Thyroid gland (tissue), 4 donors: ENCODE measurements around the gene PRDM2. TPM values are rescaled to one million over a fixed set of nuclear protein-coding genes. Genes with fewer than 3 reads are reported as not detected.

ENCODE experiments used
- DNase-seq, 2 donors: peaks; one replicate each; pipeline ENCODE4 v3.0.0-alpha.2; 2019
- H3K27ac ChIP-seq, 3 donors: fragments of 200-600 bp; sonication (generic); 1 replicate in 2 of 3; 2 replicates in 1 of 3; pipeline ENCODE4 v1.5.1; 2016 to 2019; ENCODE audit warnings: mild to moderate bottlenecking in 1 of 3, moderate library complexity in 1 of 3
- H3K27me3 ChIP-seq: fragments of 200-600 bp; sonication (generic); one replicate; pipeline ENCODE4 v1.5.1; 2019
- H3K36me3 ChIP-seq, 2 donors: fragments of 200-600 bp; sonication (generic); one replicate each; pipeline ENCODE4 v1.5.1; 2016 to 2019
- H3K4me1 ChIP-seq, 2 donors: fragments of 200-600 bp; sonication (generic); one replicate each; pipeline ENCODE4 v1.5.1; 2017 to 2019
- H3K4me3 ChIP-seq, 3 donors: fragments of 200-600 bp; sonication (generic); replicated peaks in 1 of 3; 1 replicate in 2 of 3; 2 replicates in 1 of 3; pipeline ENCODE4 v1.5.1; 2016; ENCODE audit warnings: mild to moderate bottlenecking in 1 of 3
- H3K9me3 ChIP-seq: fragments of 200-600 bp; sonication (generic); one replicate; pipeline ENCODE4 v1.5.1; 2017
- POLR2A ChIP-seq, 2 donors: fragments of 450-650 bp; IDR thresholded peaks; one replicate each; pipeline ENCODE4 v1.6.1; 2017; ENCODE audit warnings: antibody characterized with exemption in 2 of 2, mild to moderate bottlenecking in 2 of 2, moderate library complexity in 1 of 2
- WGBS, 2 donors: methylation state at CpG; one replicate each; pipeline ENCODE4 v1.1.5; 2017; 5-methylcytosine and 5-hydroxymethylcytosine counted together
- intact Hi-C: fragments of 100-400 bp; cut with DNase I; formaldehyde crosslinking; loops from one replicate; pipeline ENCODE4 v1.15.1; 2023
- total RNA-seq, 4 donors: library from RNA; depleted of rRNA; stranded (reverse); fragments of >200 nt; gene quantifications; one replicate each; pipeline ENCODE4 v1.2.3, GENCODE V29; 2016
- TF ChIP-seq, protein P1 (sequence below), 6 experiments: fragments of 200-600 bp in 3 of 6; fragments of 450-650 bp in 3 of 6; sonication (generic) in 3 of 6; IDR thresholded peaks; one replicate each; pipeline ENCODE4 v1.5.1; 2016 to 2019; ENCODE audit warnings: antibody characterized with exemption in 6 of 6, mild to moderate bottlenecking in 2 of 6, inconsistent platforms in 1 of 6, moderate library complexity in 1 of 6

The PRDM2 gene
- total RNA-seq, 4 donors from 2014 or later = 39.5 to 63.9 (median 45.4) TPM

GRCh38 chr1:13757693-13758092 is 57.7 kb downstream of the PRDM2 start:
- Histone ChIP-seq H3K9me3 (no peaks in the 10 kb centered on the region), H3K27ac (peak overlapping the region; percentile 88 to 96 (median 93)), H3K4me3 (no peak overlapping the region), H3K27me3 (no peaks in the 10 kb centered on the region), H3K36me3 (no peaks in the 10 kb centered on the region), H3K4me1 (peaks cover 79 to 80% of the 10 kb centered on the region in 2 donors)
- intact Hi-C loops = no loop called here
- 75 to 77% methylated on average over 2 of the region's 2 CpGs for WGBS, 2 donors
- no peak for DNase-seq
- TF ChIP-seq, protein P1, sequence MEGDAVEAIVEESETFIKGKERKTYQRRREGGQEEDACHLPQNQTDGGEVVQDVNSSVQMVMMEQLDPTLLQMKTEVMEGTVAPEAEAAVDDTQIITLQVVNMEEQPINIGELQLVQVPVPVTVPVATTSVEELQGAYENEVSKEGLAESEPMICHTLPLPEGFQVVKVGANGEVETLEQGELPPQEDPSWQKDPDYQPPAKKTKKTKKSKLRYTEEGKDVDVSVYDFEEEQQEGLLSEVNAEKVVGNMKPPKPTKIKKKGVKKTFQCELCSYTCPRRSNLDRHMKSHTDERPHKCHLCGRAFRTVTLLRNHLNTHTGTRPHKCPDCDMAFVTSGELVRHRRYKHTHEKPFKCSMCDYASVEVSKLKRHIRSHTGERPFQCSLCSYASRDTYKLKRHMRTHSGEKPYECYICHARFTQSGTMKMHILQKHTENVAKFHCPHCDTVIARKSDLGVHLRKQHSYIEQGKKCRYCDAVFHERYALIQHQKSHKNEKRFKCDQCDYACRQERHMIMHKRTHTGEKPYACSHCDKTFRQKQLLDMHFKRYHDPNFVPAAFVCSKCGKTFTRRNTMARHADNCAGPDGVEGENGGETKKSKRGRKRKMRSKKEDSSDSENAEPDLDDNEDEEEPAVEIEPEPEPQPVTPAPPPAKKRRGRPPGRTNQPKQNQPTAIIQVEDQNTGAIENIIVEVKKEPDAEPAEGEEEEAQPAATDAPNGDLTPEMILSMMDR (IDR thresholded peaks at IDR 0.05) = no peak
- peak in 1 of 2 donors; percentile 25 for TF ChIP-seq POLR2A (IDR thresholded peaks at IDR 0.05)

DNA sequence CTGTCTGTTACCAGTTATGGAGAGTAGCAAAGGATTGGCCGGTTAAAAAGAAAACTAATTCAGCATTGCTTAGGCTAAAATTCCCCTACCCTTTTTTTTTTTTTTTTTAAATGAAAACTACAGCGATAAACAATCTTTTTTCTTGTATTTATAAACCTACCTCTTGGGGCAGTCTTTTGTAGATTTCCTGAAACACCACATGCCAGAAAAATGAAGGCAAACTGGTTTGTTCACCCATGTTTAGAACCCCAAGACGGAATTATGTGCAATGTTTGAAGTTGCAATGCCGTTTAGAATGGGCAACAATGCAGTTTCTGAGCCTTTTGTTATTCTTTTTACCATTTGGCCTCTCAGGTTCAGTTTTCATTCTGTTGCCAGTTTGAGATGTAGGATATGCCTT is 59.1 kb downstream of the PRDM2 start:
- Histone ChIP-seq H3K4me3 (no peak overlapping the region), H3K27ac (peak overlapping the region; percentile 88 to 96 (median 93)), H3K4me1 (peaks cover 78 to 82% of the 10 kb centered on the region in 2 donors), H3K36me3 (no peaks in the 10 kb centered on the region), H3K27me3 (no peaks in the 10 kb centered on the region), H3K9me3 (no peaks in the 10 kb centered on the region)
- intact Hi-C loops = no loop called here
- DNase-seq = peak; percentile 28 to 41
- WGBS, 2 donors = 29 to 32% methylated on average over 4 of the region's 4 CpGs
- TF ChIP-seq POLR2A (IDR thresholded peaks at IDR 0.05) = peak in 1 of 2 donors; percentile 49
- TF ChIP-seq, protein P1 (IDR thresholded peaks at IDR 0.05) = peak in 3 of 6 experiments; percentile 22 to 41 (median 33)

DNA sequence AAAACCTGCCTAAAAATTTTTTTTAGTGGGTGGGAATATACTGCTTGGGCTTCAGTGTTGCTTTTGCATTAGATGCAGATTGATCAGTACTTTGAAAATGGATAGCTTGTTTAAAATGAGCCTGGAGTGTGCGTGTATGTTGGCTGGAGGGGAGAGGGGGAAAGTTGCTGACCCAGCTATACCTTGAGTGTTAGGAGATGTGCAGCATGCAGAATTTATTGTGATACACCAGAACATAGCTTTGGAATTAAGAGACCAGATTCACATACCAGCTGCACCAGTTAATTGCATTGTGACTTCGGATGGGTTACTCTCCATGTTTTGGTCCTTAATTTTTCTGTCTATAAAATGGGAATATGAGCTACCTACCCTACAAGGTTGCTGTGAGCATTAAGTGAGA is 60.4 kb downstream of the PRDM2 start:
- Histone ChIP-seq H3K4me3 (no peak overlapping the region), H3K9me3 (no peaks in the 10 kb centered on the region), H3K36me3 (no peaks in the 10 kb centered on the region), H3K27ac (peak overlapping the region; percentile 88 to 96 (median 93)), H3K4me1 (peaks cover 83 to 85% of the 10 kb centered on the region in 2 donors), H3K27me3 (no peaks in the 10 kb centered on the region)
- intact Hi-C loops = no loop called here
- 79 to 89% methylated on average over 2 of the region's 2 CpGs for WGBS, 2 donors
- DNase-seq = no peak
- no peak for TF ChIP-seq POLR2A (IDR thresholded peaks at IDR 0.05)
- TF ChIP-seq, protein P1 (IDR thresholded peaks at IDR 0.05) = no peak

DNA sequence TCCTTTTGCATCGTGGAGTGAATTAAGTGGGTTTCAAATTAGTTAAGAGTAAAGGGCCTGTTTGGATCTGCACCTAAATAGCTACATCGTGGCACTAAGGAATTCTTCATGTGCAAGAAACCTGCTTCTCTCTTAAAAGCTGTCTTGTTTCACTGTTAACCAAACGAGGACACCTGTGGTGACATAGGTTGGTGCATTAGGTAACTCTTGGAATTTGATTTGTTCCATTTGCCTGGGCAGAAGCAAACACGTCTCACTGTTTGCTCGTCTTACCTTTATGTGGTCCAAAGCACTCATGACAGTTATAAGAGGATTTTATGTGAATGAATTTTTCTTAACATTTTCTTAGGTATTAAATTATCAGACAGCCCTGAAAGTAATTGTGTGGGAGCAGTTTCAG is 60.9 kb downstream of the PRDM2 start:
- H3K27me3 ChIP-seq = no peaks in the 10 kb centered on the region
- H3K36me3 ChIP-seq = no peaks in the 10 kb centered on the region
- peaks cover 88 to 90% of the 10 kb centered on the region in 2 donors for H3K4me1 ChIP-seq
- H3K27ac ChIP-seq = peak overlapping the region; percentile 88 to 96 (median 93)
- H3K9me3 ChIP-seq = no peaks in the 10 kb centered on the region
- H3K4me3 ChIP-seq = no peak overlapping the region
- 27 to 39% methylated on average over 5 of the region's 5 CpGs for WGBS, 2 donors
- peak; percentile 36 to 41 for DNase-seq
- intact Hi-C loops = no loop called here
- peak in 1 of 2 donors; percentile 57 for TF ChIP-seq POLR2A (IDR thresholded peaks at IDR 0.05)
- TF ChIP-seq, protein P1 (IDR thresholded peaks at IDR 0.05) = peak in 2 of 6 experiments; percentile 16 to 44

- peaks cover 79 to 89% of the 10 kb centered on the region in 2 donors for H3K4me1 ChIP-seq
- 85 to 87% methylated on average over 9 of the region's 9 CpGs for WGBS, 2 donors
- DNase-seq = no peak
Measured at GRCh38 chr1:13761883-13762282, 61.9 kb downstream of the PRDM2 start.

More at GRCh38 chr1:13761883-13762282, 61.9 kb downstream of the PRDM2 start:
- H3K9me3 ChIP-seq = no peaks in the 10 kb centered on the region
- H3K4me3 ChIP-seq = no peak overlapping the region
- TF ChIP-seq POLR2A (IDR thresholded peaks at IDR 0.05) = no peak
- TF ChIP-seq, protein P1 (IDR thresholded peaks at IDR 0.05) = no peak
- H3K27ac ChIP-seq = peak overlapping the region; percentile 88 to 96 (median 93)
- H3K27me3 ChIP-seq = no peaks in the 10 kb centered on the region
- intact Hi-C loops = no loop called here
- no peaks in the 10 kb centered on the region for H3K36me3 ChIP-seq
